Activated CD4-positive, alpha-beta T cell treated with anti-CD3 and anti-CD28 coated beads, Interleukin-2, amount 10 ng/mL, durations not matched to agents 7 days and 5 days (primary cell): Measurements from ENCODE around the gene VAC14. TPM values are rescaled to one million over a fixed set of nuclear protein-coding genes. Genes with fewer than 3 reads are reported as not detected.
"Not testable (repeated sequence)": the region's sequence is repeated elsewhere in the genome, so short reads cannot be mapped to it uniquely, and the experiment has no call there.

ENCODE experiments used
- CTCF ChIA-PET: fragments of 350-600 bp; sonication (Branson Sonifier 250); formaldehyde crosslinking; loops from one replicate; lab custom pipeline; 2021; ENCODE audit warnings: antibody characterized with exemption; lab: Charles Lee
- POLR2A ChIA-PET: fragments of 350-600 bp; sonication (Branson Sonifier 250); formaldehyde crosslinking; loops from one replicate; lab custom pipeline; 2021; ENCODE audit warnings: antibody characterized with exemption; lab: Charles Lee
- DNase-seq: peaks from one replicate; pipeline ENCODE4 v3.0.0-alpha.2; 2020
- H3K27ac Mint-ChIP-seq: one replicate; pipeline ENCODE4 v1.8.0; 2021; ENCODE audit warnings: mild to moderate bottlenecking, moderate library complexity, mixed read lengths
- H3K27me3 Mint-ChIP-seq: one replicate; pipeline ENCODE4 v1.8.0; 2021; ENCODE audit warnings: mixed read lengths
- H3K36me3 Mint-ChIP-seq: one replicate; pipeline ENCODE4 v1.8.0; 2021; ENCODE audit warnings: low read depth, mixed read lengths
- H3K4me1 Mint-ChIP-seq: one replicate; pipeline ENCODE4 v1.8.0; 2021; ENCODE audit warnings: mixed read lengths
- H3K4me3 Mint-ChIP-seq: one replicate; pipeline ENCODE4 v1.8.0; 2021; ENCODE audit warnings: mild to moderate bottlenecking, moderate library complexity, mixed read lengths
- H3K9me3 Mint-ChIP-seq: one replicate; pipeline ENCODE4 v1.8.0; 2021; ENCODE audit warnings: mixed read lengths
- total RNA-seq, 2 experiments: library from RNA; stranded (reverse); gene quantifications; one replicate each; pipeline ENCODE4 v1.2.3, GENCODE V29; 2021

The VAC14 gene
- total RNA-seq, 2 experiments from 2014 or later, result 35.9 to 37.1 TPM

GRCh38 chr16:70644763-70645597 lies 156.0 kb downstream of the VAC14 start:
- ChIA-PET POLR2A (no interaction called here), CTCF (no interaction called here)
- Mint-ChIP-seq H3K9me3 (no peaks in the 10 kb centered on the region), H3K36me3 (no peaks in the 10 kb centered on the region), H3K27ac (no peak overlapping the region), H3K4me1 (no peaks in the 10 kb centered on the region), H3K27me3 (peaks cover 7% of the 10 kb centered on the region), H3K4me3 (no peak overlapping the region)
- no peak for DNase-seq

GRCh38 chr16:70643264-70643663 lies 157.7 kb downstream of the VAC14 start:
- DNase-seq, POLR2A ChIA-PET, H3K27ac Mint-ChIP-seq, H3K27me3 Mint-ChIP-seq, H3K4me1 Mint-ChIP-seq, H3K4me3 Mint-ChIP-seq, H3K9me3 Mint-ChIP-seq, H3K36me3 Mint-ChIP-seq: not testable (repeated sequence)
- CTCF ChIA-PET, result interaction anchor here (1.0 kb wide), 1 partner anchor 12 kb away, joined by 3 read pairs; no protein-coding TSS in a partner anchor

GRCh38 chr16:70642633-70643032 lies 158.3 kb downstream of the VAC14 start:
- ChIA-PET CTCF (no interaction called here), POLR2A (no interaction called here)
- DNase-seq, result no peak
- peaks cover 7% of the 10 kb centered on the region for H3K27me3 Mint-ChIP-seq
- H3K4me3 Mint-ChIP-seq, result no peak overlapping the region
- H3K9me3 Mint-ChIP-seq, result no peaks in the 10 kb centered on the region
- H3K36me3 Mint-ChIP-seq, result no peaks in the 10 kb centered on the region
- H3K4me1 Mint-ChIP-seq, result no peaks in the 10 kb centered on the region
- H3K27ac Mint-ChIP-seq, result no peak overlapping the region

GRCh38 chr16:70638814-70639792 lies 161.9 kb downstream of the VAC14 start:
- Mint-ChIP-seq H3K4me3 (no peak overlapping the region), H3K27ac (no peak overlapping the region), H3K27me3 (peaks cover 5% of the 10 kb centered on the region), H3K4me1 (no peaks in the 10 kb centered on the region), H3K9me3 (no peaks in the 10 kb centered on the region), H3K36me3 (no peaks in the 10 kb centered on the region)
- ChIA-PET CTCF (interaction anchor here (0.7 to 1.0 kb wide), 2 partner anchors 11 to 16 kb away, joined by 3 to 4 read pairs; no protein-coding TSS in a partner anchor), POLR2A (no interaction called here)
- no peak for DNase-seq

Other genes with a start within 250 kb of the VAC14 start
- gene IL34, start 154.6 kb downstream of the VAC14 start, total RNA-seq, result not detected
- 1 to 10 TPM; 7.1 to 9.2 TPM for gene MTSS2, start 115.1 kb downstream of the VAC14 start, total RNA-seq